HG03139 (cell line): Measurements from ENCODE around the gene DUSP6.

Experiments
- ATAC-seq: cut with Tn5 transposase; IDR thresholded peaks from one replicate; pipeline ENCODE4 v1.9.1; 2021; ENCODE audit not compliant: unreplicated experiment

DUSP6 gene

GRCh38 chr12:89333564-89334252 lies 18.6 kb downstream of the DUSP6 start:
- ATAC-seq: peak; percentile 73

DNA sequence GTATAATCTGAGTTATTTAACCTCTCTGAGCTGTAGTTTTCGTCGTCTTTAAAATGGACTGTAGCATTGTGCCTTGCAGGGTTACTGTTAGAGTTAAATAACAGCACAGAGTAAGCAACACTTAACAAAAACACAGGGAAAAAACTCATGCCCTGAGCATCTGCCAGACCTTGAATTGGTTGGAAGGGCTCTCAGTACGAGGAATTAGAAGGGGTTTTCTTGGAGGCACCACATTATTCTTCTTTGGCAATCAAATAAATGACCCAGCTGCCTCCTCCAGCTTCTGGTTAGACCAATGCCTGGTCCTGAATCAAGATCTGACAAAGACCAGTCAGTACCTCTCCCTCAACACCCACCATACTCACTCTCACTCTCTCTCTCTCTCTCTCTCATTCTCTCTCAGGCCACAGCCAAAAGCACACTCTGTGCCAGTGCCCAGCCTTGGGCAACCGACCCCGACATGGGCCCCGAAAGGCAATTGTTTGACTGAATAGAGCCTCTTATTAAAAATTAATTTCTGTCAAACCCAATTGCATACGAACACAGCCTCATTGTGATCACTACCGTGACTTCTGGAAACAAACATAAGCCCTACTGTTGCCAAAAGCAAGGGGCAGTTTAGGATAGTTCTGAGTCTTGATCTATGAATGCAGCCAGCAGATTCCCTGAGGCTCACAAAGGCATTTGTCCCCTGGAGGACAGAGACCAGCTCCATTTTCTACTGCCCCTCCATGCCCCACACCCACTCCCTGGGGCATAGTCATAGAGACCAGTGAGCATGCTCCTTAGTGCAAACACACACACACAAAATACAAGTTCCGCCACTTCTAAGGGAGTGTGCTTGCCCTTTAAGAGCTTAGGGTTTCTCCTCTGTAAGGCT lies 23.9 kb downstream of the DUSP6 start:
- ATAC-seq: no peak

GRCh38 chr12:89327486-89328094 lies 24.7 kb downstream of the DUSP6 start:
- ATAC-seq: no peak

DNA sequence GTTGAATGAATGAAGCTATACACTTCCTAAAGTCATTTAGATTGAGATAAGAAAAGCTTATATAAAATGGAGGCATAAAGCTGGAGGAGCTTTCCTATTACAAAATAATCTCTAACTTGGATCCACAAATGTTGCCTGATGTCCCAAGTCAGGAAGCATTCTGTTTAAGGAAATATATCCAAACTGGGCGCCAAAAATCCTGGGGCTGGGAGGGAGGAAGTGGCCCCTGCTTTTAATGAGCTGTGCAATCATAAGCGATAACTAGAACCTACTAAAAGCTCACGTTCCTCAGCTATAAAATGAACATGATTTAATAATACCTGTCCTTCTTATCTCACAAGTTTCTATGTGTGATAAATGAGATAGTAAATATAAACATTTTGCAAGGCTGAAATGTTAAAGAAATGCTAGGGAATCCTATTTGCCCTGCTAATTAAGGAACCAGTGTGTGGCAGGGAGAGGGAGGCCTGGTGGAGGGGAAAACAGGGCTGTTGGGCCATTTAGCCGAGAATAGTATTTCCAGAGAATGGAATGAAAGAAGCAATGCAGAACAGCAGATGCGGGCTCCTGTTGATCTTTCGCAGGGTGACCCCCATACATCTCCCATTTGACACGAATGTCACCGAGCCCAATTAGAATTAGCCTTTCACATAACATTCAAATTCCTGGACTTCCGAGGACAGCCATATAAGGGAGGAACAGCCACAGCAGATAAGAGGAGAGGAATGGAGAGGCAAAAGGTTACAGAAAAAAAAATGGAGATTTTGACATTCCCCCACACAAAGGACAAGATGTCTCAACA lies 25.9 kb downstream of the DUSP6 start:
- ATAC-seq: no peak

DNA sequence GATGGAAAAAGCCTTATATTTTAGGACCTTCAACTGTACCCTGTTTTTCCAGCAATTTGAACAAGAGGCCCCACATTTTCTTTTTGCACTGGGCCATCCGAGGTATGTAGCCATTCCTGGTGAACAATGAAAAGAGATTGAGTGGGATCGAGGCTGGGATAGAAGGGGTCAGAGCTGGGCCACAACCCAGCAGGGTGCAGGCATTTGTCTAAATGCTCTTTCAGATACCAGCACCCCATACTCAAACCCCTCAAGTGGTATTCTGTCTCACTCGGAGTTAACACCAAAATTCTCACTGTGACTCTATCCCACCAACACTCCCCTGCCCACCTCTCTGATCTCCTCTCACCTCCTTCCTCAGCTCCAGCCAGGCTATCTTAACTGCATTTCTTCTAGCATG lies 26.8 kb downstream of the DUSP6 start:
- no peak for ATAC-seq

- ATAC-seq: no peak
Measured at GRCh38 chr12:89324437-89324836, 27.9 kb downstream of the DUSP6 start.

GRCh38 chr12:89323568-89324218 lies 28.6 kb downstream of the DUSP6 start:
- no peak for ATAC-seq

- no peak for ATAC-seq
Measured at GRCh38 chr12:89320735-89321134, 31.6 kb downstream of the DUSP6 start.

- ATAC-seq: no peak
Measured at GRCh38 chr12:89319606-89320005, 32.7 kb downstream of the DUSP6 start.

GRCh38 chr12:89319122-89319521 lies 33.2 kb downstream of the DUSP6 start:
- ATAC-seq: no peak

DNA sequence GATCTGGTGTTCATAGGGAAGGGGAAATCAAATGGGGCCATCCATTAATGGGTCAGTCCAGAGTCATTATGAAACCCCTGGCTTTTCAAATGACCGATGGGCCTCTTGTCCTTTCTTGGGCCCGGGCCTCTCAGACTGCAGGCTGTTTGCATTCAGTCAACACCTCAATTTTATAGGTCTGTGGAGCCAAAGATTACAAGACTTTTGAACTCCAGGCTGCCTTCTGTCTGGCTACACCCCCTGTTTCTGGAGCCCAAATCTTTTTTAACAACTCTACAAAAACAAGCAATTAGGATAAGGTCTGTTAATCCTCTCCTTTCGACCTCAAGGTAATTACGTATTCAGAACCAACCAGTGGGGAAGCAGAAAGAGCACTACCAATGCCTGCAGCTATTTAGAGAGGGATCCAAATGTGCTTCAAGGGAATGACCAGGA lies 35.6 kb downstream of the DUSP6 start:
- ATAC-seq: no peak

DNA sequence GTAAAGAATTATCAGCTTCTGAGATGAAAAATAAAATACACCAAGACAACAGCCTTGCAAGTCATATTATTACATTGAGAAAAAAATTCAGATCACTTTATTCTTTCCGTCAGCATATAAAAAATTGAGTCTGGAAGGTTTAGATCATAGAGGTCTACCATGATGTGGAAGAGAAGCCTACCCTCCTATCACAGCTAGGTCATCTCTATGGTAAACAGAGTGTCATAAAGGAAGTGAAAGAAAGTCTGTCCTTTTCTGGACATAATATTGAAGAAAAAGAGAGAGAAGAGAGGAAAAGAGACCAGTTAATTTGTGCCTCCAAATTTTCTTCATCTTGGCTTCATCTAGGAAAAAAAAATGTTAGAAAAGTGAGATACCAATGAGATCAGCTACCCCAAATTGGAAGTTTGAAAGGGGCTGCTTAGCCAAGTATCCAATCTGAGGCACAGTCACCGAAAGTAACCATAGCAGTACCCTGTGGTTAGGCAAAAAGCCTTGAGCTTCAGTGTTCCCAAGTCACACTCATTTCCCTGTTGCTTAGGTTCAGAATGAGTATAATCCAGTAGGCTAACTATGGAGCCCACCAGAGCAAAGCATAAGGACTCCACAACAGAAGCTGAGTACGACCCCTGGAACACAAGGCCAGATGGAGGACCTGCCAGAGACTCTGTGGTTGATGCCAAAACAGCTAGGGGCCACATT lies 38.1 kb downstream of the DUSP6 start:
- no peak for ATAC-seq

DNA sequence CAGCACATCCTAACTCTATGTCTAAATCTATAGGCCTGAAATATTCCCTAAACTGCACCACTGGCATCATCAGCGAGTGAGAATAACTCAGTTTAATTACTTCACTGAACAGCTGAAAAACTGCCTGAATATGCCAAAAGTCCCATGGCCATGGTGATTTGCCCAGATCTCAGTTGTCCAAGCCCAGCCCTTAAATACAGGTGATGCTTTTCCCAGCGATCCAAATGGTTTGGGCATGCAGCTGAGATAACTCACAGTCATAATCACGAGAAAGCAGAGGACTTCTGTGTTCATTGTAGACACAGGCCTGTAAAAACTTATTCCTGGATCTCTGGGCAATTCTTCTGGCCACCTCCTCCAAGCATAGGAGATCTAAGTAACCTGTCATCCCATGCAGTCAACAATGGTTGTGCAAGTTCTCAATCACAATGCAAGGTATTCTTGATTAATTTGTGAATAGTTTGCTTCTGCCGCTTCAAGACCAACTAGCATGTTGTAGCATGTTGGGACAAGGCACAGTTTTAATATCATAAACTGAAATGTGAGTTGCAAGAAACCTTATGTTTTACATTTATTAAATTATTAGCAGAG lies 40.5 kb downstream of the DUSP6 start:
- no peak for ATAC-seq

GRCh38 chr12:89309815-89310214 lies 42.5 kb downstream of the DUSP6 start:
- no peak for ATAC-seq

GRCh38 chr12:89309440-89309802 lies 42.9 kb downstream of the DUSP6 start:
- no peak for ATAC-seq

- no peak for ATAC-seq
Measured at GRCh38 chr12:89307474-89308253, 44.6 kb downstream of the DUSP6 start.

DNA sequence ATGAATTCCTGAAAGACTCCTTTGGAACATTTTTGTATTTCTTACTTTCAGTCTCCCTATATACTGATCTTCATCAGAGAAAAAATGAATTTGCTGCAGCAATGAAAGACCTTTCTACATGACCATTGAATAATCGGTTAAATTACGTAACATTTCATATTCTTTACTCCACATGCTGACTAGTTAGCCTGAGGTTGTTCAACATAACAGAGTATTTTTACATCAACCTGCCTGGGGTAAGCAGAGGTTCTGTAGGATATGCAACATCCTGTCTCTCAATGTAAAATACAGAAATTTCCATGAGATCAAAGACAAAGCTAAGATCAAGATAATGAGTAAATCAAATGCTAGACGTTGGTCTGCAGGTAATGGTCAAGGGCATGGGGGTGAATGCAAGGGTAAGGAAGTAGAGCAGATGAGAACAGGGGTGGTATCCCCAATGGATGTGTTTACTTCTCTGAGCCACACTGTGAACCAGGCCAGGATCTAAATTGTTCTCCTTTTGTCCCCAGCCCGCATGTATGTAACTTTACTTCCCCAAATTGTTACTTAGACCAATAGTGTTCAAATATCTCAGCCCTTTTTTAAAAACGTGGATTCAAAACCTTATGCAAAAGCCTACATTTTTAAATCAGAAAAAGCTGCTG lies 45.4 kb downstream of the DUSP6 start:
- no peak for ATAC-seq

- ATAC-seq: no peak
Measured at GRCh38 chr12:89305373-89305772, 46.9 kb downstream of the DUSP6 start.
